Epithelial cell of esophagus (primary cell): Measurements from ENCODE around the gene COL24A1.

Source experiments
- DNase-seq: peaks from one replicate; pipeline ENCODE4 v3.0.0; 2010; ENCODE audit warnings: low read depth
- H3K4me3 ChIP-seq: 2 replicates; pipeline ENCODE4 v1.5.1; 2011; ENCODE audit warnings: mild to moderate bottlenecking, low read length, control low read depth
- TF ChIP-seq, protein P1 (sequence below): IDR thresholded peaks from 2 replicates; pipeline ENCODE4 v1.5.1; 2011; ENCODE audit warnings: low read depth, mild to moderate bottlenecking, low read length, control low read depth, inconsistent platforms; ENCODE audit not compliant: insufficient read depth; ENCODE audit errors: missing control alignments

Gene COL24A1

DNA sequence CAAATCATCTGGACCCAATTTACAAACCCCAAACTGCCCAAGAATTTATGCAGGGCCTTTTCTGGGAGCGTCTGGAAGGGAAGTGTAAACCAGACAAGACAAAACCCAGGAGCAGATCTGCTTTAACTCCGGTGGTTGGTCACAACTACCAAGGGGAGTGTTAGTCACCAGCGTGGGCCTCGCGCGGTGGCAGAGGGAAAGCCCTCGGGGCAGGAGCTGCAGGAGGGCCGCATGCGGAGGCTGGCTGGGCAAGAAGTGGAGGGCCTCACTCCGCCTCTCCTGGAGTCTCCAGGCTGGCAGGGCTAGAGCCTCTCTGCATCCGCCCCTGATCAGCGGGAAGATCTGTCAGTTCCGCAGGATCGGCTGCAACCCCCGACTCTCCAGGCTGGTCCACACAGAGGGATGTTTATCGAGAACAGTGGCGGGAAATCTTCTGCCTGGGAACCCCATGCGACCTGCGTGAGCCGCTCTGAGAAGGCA lies 2.0 kb downstream of the COL24A1 start:
- H3K4me3 ChIP-seq: no peak overlapping the region
- DNase-seq: peak; percentile 54
- TF ChIP-seq, protein P1, sequence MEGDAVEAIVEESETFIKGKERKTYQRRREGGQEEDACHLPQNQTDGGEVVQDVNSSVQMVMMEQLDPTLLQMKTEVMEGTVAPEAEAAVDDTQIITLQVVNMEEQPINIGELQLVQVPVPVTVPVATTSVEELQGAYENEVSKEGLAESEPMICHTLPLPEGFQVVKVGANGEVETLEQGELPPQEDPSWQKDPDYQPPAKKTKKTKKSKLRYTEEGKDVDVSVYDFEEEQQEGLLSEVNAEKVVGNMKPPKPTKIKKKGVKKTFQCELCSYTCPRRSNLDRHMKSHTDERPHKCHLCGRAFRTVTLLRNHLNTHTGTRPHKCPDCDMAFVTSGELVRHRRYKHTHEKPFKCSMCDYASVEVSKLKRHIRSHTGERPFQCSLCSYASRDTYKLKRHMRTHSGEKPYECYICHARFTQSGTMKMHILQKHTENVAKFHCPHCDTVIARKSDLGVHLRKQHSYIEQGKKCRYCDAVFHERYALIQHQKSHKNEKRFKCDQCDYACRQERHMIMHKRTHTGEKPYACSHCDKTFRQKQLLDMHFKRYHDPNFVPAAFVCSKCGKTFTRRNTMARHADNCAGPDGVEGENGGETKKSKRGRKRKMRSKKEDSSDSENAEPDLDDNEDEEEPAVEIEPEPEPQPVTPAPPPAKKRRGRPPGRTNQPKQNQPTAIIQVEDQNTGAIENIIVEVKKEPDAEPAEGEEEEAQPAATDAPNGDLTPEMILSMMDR: no peak

DNA sequence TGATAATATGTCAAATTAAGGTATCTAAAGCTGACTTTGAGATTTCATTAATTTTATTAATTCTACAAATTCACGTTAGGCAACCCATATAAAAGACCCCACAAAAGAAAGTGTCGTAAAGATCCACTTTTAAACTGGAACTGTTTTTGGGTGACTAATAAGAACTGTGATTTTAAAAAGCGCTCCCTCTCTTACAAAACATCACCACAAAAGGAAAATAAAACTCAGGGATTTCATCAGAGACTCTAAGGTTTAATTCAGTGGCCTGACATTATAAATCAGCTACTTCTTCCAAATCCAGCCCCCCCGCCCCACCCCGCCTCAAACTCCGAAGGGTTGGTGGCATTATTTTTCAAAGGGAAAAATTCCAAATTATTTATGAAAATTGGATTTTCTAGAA lies 2.7 kb downstream of the COL24A1 start:
- TF ChIP-seq, protein P1: no peak
- no peak overlapping the region for H3K4me3 ChIP-seq
- no peak for DNase-seq

DNA sequence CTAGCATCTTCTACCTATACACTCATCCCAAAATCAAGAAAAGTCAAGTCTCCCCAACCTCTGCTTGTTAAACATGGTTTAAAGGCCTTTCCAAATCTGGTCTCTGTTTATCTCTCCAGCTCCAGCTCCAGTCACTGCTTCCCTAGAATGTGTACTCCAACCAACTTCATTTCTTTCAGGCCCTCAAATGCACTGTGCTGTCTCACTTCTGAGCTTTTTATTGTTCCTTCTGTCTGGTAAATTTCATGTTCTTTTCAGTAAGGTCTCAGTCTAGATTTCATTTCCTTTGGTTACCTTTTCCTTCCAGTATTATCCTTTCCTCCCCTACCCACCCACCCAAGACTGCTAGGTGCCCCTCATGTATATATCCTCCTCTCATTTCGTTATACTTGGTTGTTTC lies 3.7 kb downstream of the COL24A1 start:
- H3K4me3 ChIP-seq: no peak overlapping the region
- TF ChIP-seq, protein P1: no peak
- no peak for DNase-seq

DNA sequence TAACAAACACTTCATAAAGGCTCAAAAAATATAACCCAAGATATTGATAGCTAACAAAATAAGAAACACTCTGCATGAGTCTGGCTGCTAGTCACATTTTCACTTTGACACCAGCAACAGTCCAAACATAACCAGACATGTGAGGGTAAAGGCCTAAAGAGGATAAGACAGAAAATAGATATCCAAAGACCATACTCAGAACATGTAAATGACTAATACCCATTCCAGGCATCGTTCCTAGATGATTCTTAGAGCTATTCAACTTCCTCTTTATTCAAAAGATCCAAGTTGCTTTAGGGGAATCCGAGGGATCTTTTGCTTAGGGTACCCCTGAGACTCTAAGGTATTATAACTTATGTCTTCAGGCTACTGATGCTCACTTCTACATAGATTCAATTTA lies 5.1 kb downstream of the COL24A1 start:
- DNase-seq: peak; percentile 72
- H3K4me3 ChIP-seq: no peak overlapping the region
- TF ChIP-seq, protein P1: no peak

DNA sequence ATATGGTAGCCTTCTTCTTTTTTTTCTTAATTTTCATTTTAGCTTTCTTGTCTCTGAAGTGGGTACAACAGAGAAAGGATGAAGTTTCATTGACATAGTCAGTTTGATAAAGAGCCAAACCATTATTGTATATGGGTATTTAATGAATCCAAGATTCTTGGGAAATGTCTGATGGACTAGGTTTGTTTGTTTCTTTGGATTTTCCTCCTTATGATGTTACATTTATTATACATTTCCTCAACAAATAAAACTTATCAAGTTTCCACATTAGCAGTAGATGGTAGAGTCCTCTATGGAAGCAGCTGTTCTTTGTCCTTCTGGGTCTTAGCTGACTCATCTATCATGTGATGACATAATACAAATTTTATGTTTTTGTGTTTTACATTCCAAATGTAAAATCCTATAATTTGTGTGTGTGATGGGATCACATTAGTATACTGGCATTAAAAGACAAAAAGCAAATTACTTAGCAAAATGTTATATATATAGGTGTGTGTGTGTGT lies 6.0 kb downstream of the COL24A1 start:
- DNase-seq: peak; percentile 16
- TF ChIP-seq, protein P1: no peak

DNA sequence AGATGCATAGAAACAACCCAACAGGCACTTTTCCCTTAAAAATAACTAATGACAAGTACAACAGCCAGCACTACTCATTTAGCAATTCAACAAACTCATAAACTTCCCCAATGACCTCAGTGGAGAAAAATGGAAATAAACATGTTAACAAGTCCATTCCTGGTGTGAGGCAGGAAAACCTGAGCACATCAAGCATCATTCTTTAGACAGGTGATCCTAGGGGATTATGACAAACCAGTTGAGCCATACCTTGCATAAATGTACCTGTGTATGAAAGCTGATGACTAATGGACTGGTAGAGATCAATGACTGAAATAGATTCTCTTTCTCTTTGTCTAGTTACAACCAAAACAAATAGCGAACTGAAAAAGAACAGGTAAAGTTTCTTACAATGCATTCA lies 7.0 kb downstream of the COL24A1 start:
- H3K4me3 ChIP-seq: no peak overlapping the region
- peak; percentile 98 for DNase-seq
- TF ChIP-seq, protein P1: no peak

More for the DNA sequence above, 6.0 kb downstream of the COL24A1 start:
- no peak overlapping the region for H3K4me3 ChIP-seq

DNA sequence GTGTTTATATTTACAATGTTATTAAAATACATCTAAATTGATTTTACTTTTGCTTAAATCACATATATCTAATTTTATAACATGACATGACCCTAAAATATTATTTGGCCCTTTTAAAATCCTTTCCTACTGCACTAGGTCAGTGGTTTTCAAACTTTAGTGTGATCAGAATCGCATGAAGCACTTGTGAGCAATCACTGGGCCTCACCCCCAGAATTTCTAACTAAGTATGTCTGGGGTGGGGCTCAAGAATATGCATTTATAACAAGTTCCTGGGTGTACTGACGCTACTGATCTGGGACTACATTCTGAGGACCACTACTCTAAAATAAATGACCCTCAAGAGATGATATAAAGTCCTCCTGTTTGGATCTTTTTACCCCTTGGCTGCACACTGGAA lies 8.8 kb downstream of the COL24A1 start:
- no peak overlapping the region for H3K4me3 ChIP-seq
- no peak for DNase-seq
- TF ChIP-seq, protein P1: no peak
